GM18519 (cell line): Measurements from ENCODE around the gene GLIS1.

Experiments
- ATAC-seq: cut with Tn5 transposase; IDR thresholded peaks from one replicate; pipeline ENCODE4 v1.9.1; 2021; ENCODE audit warnings: mild to moderate bottlenecking, moderate library complexity; ENCODE audit not compliant: unreplicated experiment, low FRiP score

GLIS1 gene

DNA sequence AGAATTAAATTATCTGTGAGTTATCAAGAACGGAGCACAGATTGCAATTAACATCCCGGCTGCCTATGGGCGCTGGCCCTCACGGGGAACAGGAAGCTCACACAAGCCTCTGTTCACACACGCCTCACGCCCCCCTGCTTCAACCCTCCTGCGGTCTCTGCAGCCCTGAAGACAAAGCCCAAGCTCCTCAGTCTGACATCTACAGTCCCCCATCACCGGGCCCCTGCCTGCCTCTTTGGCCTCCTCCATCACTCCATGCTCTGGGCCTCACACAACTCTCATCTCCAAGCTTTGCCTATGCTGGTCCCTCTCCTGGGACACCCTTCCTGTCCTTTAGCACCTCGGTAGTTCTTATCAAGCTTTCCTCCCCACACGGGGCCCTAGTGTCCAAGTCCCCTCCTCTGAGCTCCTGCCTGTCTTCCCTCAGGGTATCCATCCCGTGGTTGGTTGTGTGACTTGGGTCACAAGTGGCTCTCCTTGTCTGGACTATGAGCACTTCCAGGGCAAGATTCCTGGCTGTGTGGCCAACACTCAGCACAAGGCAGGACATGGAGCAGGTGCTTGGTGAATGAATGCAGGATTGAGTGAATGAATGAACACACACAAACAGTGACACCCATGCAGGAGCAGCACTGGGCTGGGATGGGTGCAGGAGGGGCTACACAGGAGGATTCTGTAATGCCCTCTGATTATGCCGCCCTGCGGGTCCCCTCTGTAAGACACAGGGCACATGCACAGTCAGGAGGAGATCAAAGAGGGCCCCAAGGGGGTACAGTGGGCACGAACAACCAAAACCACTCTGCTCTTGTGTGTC is 163.6 kb downstream of the GLIS1 start:
- ATAC-seq = no peak

DNA sequence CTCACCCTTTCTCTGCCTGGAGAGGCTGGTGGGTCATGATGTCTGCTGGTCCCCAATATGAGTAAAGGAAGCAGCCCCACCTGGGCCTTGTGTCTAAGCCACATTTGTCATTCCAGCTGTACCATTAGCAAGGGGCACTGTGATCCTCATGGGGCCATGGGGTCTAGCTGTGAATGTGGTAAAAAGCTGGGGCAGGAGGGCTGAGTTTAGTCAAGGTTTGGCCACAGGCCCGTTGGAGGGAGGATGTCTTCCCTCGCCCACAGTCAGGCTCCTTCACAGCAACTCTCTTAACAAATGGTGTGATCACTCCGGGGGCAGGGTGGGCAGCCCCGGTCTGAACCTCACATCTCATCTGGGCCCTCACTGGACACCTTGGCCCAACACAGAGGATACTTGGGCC is 164.3 kb downstream of the GLIS1 start:
- no peak for ATAC-seq

DNA sequence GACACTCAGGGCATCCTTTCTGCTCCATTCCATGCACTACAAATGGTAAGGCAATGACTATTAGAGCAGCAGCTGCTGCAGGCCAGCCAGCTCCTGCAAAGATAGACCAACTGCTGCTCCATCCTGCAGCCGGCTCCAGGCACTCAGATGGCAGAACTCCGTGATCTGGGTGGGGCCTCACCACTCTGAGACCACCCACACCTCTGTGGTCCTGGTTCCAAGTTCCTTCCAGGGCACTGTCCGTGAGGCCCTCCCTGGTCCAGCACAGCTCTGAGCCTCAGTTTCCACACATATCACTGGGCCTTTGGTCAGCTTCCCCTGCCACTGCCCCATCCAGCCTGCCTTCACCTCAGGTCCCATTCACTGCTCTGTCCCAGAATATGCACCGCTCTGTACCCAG is 165.0 kb downstream of the GLIS1 start:
- no peak for ATAC-seq

DNA sequence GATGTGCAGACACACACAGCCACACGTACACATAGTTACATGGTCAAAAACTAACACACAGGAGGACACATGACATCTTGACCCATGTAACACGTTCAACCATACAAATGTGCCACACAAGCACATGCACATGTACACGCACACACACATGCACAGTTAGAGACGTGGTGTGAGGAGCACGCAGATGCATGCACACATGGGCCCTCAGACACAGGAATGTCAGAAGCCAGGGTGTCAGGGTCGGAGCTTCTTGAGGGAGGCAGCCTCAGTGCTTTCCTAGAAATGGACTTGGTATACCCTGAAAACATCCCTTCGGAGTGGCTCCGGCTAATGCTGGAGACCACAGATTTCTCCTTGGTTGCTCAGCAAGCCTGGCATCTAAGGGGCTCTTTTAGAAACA is 165.4 kb downstream of the GLIS1 start:
- ATAC-seq = no peak

DNA sequence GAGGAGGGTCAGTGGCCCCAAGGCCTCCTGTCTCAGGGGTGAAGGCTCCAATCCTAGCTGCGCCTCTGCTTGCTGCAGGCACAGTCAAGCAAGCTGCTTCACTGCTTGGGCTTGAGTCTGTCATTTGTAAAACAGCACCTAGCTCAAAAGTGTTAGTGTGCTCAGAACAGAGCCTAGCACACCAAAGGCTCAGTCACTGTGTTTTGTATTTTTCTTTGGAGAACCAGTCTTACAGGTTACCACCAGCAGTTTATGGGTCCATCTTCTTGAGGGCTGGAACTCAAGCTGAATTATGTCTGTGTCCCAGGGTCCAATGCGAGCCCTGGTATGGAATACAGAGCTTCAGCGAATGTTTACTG is 166.2 kb downstream of the GLIS1 start:
- ATAC-seq = no peak

DNA sequence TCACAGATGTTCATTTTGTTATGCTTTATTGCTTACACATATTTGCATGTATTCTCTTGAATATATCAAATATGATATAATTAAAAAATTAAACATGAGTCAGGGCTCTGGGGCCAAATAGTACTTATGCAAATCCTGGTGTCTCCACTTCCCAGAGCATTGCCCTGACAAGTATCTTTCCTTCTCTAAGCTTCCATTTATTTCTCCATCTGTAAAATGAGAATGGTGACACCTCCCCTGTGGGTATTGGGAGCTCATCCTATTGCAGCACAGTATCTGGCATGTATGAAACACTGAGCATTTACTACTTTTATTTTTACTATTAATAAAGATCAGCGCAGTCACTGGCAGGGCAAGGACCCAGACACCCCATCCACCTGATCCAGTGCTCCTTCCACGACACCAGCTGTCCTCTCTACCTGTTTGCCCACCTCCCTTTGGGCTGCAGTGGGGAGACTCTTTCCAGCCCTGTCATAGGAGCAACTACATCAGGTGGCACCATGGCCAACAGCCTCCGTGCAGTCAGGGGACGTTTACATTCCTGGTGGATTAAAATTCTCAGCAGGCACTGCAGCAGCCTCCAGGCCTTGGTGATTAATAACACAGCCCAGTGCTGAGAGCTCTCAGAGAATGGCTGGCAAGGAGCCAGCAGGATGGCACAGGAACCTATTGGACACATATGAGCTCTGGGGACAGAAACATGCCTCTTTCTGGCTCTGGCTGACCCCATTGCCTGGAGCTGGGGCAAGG is 166.7 kb downstream of the GLIS1 start:
- ATAC-seq = no peak

DNA sequence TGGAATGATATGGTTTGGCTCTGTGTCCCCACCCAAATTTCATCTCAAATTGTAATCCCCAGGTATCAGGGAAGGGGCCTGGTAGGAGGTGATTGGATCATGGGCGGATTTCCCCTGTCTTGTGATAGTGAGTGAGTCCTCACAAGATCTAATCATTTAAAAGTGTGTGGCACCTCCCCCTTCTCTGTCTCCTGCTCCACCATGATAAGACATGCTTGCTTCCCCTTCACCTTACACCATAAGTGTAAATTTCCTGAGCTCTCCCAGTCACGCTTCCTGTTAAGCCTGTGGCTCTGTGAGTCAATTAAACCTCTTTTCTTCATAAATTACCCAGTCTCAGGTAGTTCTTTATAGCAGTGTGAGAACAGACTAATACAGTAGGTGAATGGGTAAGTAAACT is 170.4 kb downstream of the GLIS1 start:
- ATAC-seq = no peak

DNA sequence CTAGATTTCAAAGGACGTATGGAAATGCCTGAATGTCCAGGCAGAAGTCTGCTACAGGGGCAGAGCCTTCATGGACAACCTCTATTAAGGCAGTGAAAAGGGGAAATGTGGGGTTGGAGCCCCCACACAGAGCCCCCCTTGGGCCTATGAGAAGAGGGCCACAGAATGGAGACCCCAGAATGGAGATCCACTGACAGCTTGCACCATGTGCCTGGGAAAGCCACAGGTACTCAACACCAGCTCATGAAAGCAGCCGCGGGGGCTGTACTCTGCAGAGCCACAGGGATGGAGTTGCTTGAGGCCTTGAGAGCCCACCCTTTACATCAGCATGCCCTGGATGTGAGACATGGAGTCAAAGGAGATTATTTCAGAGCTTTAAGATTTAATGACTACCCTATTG is 171.1 kb downstream of the GLIS1 start:
- ATAC-seq = no peak

DNA sequence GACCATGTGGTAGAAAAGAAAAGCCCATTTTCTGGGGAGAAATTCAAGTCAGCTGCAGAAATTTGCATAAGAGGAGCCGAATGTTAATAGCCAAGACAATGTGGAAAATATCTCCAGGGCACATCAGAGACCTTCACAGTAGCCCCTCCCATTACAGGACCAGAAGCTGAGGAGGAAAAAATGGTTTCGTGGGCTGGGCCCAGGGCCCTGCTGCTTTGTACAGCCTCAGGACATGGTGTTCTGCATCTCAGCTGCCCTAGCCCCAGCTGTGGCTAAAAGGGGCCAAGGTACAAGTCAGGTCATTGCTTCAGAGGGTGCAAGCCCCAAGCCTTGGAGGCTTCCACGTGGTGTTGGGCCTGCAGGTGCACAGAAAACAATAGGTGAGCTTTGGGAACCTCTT is 171.5 kb downstream of the GLIS1 start:
- no peak for ATAC-seq

DNA sequence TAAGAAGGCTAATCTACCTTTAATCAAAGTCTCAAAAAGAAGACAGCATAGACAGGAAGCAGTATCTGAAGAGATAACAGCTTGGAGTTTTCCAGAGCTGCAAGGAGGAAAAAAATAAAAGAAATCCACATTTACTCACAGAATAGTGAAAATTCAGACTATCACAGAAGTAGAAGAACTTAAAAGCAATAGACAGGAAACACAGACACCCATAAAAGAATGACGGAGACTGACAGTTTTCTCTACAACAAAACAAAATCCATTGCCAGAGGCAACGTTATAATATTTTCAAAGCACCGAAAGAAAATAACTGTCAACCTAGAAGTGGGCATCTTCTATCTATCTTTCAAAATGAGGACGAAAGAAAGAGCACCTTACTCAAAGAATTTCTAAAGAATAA is 175.4 kb downstream of the GLIS1 start:
- no peak for ATAC-seq

DNA sequence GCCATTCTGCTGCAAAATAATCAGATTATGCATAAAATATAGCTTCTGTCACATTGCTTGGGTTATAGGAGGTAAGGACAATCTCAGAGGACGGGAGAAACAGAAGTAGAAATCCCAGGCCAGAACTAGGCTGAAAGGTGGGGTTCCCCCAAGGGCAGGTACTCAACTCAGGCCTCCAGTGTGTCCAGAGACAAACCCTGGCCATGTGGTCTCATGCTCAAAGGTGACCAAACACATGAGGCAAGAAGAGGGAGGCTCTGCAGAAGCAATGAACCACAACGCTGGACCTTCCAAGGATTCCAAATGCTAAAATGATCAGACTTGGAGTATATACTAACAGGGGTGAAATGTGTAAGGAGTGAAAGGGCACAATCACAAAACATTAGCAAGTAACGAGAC is 176.0 kb downstream of the GLIS1 start:
- ATAC-seq = no peak

DNA sequence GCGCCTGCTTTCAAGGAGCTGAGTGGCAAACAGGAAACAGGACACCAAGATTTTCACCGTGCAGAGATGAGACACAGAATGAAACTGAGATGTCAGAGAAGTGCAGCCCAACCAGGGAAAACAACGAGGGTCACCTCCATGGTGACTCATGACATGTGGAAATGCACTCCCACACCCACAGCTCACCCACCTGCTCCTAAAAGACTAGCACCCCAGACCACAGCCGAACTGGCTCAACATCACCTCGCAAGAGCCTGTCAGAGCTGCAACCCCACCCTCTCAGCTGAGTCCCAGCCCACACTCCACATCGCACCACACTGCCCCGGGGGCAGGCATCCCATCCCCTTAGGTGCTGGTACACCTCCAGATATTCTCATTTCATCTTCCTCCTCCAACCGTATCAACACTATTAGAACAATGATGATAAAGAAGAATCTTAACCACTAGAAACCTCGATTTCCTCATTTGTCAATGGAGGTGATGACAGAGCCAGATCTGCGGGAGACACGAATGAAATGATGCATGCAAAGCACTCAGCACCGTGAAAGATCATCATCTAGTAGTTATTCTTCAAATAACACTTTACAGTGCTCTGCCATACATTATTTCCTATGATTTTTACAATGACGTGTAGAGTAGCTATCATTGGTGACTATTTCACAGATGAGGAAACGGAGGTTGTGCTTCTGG is 176.5 kb downstream of the GLIS1 start:
- no peak for ATAC-seq

DNA sequence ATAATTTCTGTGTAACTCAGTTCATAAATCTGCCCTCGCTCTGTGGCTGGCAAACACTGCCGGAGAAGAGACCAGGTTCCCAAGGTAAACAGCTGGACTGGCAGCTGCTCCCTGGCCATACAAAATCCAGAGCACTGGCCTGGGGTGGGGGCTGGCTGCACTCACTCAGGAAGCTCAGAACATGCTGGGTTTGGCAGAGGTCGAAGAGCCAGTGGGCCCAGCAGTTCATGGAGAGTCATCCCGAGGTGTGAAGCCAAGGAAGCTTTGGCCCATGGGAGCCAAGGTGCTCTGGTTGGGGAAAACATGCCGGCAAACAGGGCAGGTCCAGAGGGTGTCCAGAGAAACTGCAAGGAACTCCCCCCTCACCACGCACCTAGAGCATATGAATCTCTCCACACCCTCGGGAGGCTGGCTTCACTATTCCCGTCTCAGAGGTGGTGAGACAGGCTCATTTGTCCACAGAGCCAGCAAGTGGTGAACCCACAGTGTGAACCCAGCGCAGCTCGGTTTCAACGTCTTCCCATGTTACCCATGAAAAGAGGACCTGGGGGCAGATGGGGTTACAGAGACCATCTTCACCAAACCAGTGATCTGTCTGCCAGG is 177.4 kb downstream of the GLIS1 start:
- no peak for ATAC-seq

DNA sequence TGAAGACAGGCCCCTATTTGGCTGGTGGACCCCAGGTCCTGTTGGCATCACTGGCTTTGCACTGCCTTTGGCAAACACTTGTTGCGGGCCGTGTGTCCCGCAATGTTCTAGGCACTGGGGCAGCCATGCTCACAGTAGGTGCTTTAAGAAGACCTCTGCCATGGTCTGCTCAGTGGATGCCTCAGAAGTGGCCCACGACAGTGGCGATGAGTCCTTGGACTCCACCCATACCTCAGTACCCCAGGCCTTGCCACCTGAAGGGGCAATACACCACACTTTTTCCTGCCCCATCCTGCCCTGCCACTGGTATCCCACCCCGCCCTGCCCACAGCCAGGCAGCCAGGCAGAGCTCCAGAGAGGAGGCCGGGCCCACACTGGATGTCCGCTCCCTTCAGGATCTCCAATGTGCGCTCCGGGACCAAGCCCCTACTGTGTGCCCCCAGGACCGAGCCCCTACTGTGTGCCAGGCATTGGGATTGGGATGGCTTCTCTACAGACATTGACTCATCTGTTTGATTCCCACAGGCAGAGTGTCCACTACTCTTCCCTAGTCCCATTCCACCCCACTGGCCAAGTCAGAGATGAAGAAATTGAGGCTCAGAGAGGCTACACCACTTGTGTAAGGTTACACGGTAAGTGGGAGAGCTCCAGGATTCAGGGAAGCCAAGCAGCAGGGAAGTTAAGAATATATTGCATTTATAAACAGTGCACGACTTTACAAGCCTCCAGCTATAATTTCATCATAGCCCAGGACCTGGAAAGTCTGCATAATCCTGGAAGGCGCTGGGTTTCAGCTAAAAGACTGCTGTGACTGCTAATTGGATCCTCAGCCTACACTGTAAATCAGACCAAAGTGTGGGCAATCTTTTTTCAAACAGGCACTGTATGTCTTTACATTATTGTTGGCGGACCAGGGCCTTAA is 178.1 kb downstream of the GLIS1 start:
- no peak for ATAC-seq

DNA sequence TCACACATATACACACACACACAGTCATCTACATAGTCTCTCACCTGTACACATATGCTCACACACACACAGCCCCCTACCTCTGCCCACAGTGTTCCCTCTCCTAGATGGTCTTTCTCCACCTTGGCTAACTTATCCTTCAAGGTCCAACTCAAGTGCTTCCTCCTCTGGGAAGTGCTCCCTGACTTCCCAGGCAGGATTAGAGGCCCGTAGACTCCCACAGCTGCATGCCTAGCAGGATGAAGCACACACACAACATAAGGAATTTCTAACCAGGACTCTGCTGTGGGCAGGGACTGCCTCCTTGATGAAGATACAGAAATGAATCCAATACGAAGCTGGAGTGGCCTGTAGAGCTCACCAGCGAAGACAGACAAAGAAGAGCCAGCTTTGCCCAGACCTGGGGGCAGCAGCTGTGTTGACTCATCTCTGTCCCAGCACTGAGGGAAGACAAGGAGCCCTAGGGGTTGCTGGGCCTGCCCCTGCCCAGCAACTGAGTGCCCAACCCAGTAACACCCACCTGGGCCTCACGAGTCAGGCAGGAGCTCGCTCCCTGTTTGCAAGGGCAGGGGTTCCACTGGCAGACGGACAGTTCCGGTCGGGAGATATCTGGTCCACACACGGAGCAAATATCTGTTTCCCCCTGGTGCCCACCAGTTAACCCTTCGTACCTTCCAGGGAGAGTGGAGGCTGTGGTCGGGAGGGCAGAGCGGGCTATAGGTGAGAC is 178.9 kb downstream of the GLIS1 start:
- no peak for ATAC-seq

DNA sequence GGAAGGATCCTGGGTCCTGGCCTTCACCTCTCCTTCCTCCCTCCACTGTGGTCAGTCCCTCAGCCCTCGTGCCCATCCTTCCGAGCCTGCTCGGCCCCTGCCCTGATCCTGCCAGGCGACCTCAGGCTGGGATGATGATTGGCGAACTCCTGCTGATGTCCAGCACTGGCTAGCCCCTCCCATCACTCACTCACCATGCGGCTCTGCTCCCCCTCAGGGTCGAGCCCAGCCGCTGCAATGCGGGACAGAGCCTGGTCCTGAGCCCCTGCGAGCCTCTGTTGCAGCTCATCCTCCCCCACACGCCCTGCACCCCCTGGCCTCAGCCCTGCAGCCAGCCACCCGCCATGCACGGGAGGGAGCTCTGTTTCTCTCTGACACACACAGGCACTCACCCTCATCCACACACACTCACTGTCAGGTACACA is 179.6 kb downstream of the GLIS1 start:
- no peak for ATAC-seq

DNA sequence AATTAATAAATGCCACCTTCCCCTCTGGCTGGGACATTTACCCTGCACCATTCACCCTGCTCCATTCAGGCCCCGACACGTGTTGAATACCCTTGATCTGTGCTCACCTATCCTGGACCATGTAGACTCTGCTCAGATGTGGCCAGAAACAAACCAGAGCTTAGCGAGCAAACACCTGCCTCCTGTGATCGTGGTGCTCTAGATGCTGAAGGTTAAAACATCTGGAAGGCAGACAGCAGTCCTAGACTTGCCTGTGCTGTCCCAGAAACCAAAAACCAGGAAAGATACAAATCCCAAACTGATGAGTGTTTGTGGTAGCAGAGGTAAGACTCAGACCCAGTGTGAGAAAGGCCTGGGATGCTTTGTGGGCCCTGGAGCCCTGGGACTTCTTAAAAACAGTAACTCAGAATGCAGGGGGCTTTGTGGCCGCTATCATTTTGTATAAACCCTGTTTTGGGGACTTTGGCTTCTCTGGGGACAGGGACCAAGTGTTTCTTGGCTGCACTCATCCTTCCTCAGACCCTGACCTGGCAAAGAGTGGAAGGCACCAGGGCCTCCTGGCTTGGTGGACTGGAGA is 180.1 kb downstream of the GLIS1 start:
- no peak for ATAC-seq

DNA sequence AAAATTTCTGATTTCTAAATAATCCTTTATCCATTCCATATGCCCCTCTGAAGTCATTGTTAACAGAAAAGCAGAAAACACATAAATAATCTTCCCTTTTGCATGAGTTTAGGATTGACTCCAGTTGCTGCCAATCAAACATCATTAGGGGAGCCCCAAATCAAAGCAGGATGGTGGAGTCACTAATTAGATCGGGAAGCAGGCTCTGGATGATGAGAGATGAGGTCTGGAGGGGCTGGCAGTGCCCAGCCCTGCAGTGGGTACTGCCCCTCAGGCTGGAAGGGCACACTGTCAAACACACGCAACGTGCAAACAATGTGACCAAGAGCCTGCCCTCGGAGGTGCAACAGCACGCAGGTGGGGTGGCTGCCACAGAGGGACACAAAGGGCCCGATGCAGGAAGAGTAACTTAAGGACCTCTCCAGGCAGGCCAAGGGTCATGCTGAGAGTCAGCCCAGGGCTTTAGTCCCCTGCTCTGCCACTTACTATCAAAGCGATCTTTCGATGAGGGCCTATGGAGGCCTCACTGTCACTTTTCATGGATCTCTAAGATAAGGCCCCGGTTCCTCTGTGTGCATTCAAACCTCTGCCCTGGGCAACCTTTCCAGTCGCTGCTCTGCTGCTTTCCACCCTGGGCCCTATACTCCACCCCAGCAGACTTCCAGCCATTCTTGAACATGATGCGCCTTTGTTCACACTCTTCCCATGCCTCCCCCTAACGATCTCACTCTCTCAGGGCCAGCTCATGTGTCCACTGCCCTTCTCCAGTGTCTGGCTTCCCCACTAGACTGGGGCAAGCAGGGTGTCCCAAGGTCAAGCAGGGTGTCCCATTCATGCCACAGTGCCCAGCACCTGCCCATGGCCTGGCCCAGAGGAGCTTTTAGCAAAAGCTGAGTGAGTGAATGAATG is 180.9 kb downstream of the GLIS1 start:
- ATAC-seq = no peak
